NB4 (cell line): Measurements from ENCODE around the gene CAPN14.

Experiments used
- DNase-seq: peaks from one replicate; pipeline ENCODE4 v3.0.0; 2010; ENCODE audit warnings: low read depth
- H3K4me3 ChIP-seq: one replicate; pipeline ENCODE4 v1.5.1; 2011; ENCODE audit warnings: mild to moderate bottlenecking, low read depth, low read length, moderate library complexity
- CTCF ChIP-seq: IDR thresholded peaks from one replicate; pipeline ENCODE4 v1.5.1; 2012; ENCODE audit warnings: low read depth, low read length
- MYC ChIP-seq: IDR thresholded peaks from 2 replicates; pipeline ENCODE4 v1.6.1; 2011; ENCODE audit warnings: low read depth, low read length
- POLR2A ChIP-seq: IDR thresholded peaks from 2 replicates; pipeline ENCODE4 v1.6.1; 2011; ENCODE audit warnings: mild to moderate bottlenecking; ENCODE audit not compliant: insufficient read length; ENCODE audit errors: extremely low read depth
- TF ChIP-seq, protein P1 (sequence below): IDR thresholded peaks from 2 replicates; pipeline ENCODE4 v1.6.1; 2011; ENCODE audit warnings: low read depth, low read length

The CAPN14 gene

GRCh38 chr2:31147645-31148044, 69.7 kb downstream of the CAPN14 start:
- TF ChIP-seq MYC = no peak
- no peak for TF ChIP-seq CTCF
- no peak for TF ChIP-seq POLR2A
- TF ChIP-seq, protein P1, sequence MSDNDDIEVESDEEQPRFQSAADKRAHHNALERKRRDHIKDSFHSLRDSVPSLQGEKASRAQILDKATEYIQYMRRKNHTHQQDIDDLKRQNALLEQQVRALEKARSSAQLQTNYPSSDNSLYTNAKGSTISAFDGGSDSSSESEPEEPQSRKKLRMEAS = no peak
- DNase-seq = no peak
- H3K4me3 ChIP-seq = no peak overlapping the region

GRCh38 chr2:31142110-31142509, 75.2 kb downstream of the CAPN14 start:
- DNase-seq = no peak
- no peak overlapping the region for H3K4me3 ChIP-seq
- TF ChIP-seq POLR2A (no peak), MYC (no peak), CTCF (no peak)
- TF ChIP-seq, protein P1 = no peak

DNA sequence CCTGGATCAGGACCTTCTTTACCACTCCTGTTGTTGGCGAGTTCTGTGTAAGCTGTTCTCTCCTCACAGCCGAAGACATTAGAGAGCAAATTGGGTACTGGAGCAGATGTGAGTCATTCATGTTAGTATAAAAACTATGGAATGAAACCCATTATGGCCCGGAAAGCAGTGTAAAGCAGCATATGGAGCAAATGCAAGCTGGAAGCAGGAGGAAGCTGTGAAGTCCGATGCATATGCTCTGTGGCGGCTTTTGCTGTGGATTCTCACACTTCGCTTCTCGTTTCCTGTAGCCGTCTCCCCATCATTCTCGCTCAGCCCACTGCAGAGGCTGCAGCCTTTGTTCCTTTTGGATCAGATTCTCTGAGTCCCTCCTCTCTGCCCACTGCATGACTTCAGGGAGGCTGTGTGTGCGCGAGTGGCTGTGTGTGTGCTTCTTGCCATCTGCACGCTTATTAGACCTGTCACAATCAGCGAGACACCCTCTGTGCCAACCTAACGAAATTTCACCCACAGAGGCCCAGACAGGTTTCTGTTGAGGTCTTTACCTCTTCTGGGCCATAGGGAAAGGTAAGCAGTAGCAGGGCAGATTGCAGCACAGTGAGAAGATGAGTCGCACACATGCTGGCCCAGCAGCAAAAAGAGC, 75.8 kb downstream of the CAPN14 start:
- H3K4me3 ChIP-seq = no peak overlapping the region
- no peak for DNase-seq
- no peak for TF ChIP-seq POLR2A
- no peak for TF ChIP-seq MYC
- TF ChIP-seq, protein P1 = no peak
- TF ChIP-seq CTCF = no peak

GRCh38 chr2:31140151-31140550, 77.2 kb downstream of the CAPN14 start:
- no peak overlapping the region for H3K4me3 ChIP-seq
- no peak for DNase-seq
- TF ChIP-seq MYC (no peak), CTCF (no peak), POLR2A (no peak)
- TF ChIP-seq, protein P1 = no peak

DNA sequence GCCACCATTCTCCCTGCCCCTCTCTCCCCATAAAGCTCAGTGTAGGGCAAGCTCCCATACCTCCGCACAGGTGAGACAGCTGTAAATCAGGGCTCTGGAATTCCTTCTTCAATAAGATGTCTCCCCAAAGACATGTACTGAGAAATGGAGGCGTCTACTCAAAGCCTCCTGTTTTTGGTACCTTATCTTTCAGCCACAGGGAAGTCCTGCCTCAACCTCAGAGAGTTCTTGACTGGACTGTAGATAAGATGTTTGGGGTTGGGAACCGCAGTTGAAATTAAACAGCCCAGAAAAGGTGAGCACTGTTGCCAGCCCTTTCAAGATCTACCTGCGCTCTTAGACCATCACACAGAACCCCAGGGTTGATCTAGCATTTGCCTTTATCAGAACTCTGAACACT, 77.6 kb downstream of the CAPN14 start:
- no peak overlapping the region for H3K4me3 ChIP-seq
- no peak for TF ChIP-seq POLR2A
- TF ChIP-seq, protein P1 = no peak
- no peak for TF ChIP-seq MYC
- no peak for TF ChIP-seq CTCF
- DNase-seq = no peak
